DMS153 treated with DMSO at 0.1 percent for 48 hours (cell line): ENCODE data around the gene MAGI2.
"Not testable (repeated sequence)": the region's sequence is repeated elsewhere in the genome, so short reads cannot be mapped to it uniquely, and the experiment has no call there.

ENCODE experiments used
- DNase-seq: peaks from one replicate; lab custom pipeline; 2025; ENCODE audit not compliant: unreplicated experiment; lab: John Stamatoyannopoulos, UW

MAGI2 gene

DNA sequence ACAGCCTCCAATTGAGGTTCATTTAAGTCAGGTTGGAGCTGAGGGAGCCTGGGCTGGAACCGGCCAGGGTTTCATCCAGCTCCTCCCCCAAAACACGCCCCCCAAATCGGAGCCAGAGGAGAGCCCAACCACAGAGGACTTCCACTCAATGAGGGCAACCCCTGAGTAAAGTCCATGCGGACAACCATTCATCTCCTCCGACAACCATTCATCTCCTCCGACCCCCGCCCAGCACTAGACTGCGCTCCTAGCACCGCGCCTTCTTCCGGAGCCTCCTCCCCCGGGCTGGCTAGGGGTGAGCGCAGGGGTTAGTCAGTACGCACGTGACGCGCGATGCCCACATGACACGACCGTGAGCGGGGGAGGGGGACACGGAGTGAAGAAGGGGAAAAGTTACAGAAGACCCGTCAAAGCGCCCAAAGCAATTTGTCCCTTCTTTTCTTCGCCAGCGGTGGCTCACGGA lies 1.4 kb downstream of the MAGI2 start:
- peak; percentile 11 for DNase-seq

DNA sequence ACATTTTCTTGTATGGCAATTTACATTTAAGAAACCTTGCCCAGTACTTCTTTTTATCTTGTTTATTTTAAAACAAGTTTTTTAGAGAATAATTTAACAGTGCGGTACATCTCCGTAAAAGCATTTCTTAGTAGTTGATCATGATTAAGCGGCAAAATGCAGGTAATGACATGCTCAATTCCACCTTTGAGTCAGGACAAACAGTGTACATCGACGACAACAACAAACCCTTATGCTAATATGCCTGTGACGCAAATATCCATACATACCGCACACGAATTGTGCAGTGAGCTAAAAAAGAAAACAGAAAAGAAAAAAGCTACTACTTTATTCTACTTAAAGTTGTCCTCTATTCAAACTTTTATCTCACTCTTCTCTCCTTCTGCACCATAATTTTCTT lies 1.9 kb downstream of the MAGI2 start:
- no peak for DNase-seq

DNA sequence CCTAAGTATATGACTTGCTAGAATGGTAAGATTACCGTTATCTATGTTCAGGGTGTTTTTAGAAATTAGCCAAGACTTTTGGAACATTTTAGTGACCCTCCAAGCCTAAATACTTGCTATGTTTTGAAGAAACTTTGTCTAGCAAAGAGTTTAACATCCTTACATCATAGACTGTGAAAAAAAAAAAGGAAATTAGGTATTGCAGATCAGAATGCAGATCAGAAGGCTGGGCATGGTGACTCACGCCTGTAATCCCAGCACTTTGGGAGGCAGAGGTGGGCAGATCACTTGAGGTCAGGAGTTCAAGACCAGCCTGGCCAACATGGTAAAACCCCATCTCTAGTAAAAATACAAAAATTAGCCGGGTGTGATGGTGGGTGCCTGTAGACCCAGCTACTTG lies 10.7 kb downstream of the MAGI2 start:
- not testable (repeated sequence) for DNase-seq

DNA sequence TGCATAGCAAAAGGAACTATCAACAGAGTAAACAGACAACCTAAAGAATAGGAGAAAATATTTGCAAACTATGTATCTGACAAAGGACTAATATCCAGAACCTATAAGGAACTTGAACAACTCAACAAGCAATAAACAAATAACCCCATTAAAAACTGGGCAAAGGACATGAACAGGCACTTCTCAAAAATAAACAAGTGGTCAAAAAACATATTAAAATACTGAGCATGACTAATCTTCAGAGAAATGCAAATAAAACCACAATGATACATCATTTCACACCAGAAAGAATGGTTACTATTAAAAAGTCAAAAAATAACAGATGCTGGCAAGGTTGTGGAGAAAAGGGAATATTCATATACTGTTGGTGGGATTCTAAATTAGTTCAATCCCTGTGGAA lies 17.1 kb downstream of the MAGI2 start:
- no peak for DNase-seq

DNA sequence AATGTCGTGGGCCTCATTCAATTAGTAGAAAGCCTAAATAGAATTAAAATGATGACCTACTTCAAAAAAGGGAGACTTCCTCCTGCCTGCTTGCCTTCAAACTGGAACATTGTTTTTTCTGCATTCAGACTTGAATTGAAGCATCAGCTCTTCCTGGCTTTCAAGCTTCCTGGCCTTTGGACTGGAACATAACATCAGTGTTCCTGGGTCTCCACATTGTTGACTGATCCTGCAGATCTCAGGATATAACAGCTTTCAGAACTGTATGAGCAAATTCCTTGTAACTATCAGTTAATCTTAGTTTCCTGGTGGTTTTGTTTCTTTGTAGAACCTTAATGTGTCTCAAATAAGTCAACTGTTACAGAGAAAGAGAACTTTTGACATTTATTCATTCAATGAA lies 18.6 kb downstream of the MAGI2 start:
- DNase-seq: no peak

DNA sequence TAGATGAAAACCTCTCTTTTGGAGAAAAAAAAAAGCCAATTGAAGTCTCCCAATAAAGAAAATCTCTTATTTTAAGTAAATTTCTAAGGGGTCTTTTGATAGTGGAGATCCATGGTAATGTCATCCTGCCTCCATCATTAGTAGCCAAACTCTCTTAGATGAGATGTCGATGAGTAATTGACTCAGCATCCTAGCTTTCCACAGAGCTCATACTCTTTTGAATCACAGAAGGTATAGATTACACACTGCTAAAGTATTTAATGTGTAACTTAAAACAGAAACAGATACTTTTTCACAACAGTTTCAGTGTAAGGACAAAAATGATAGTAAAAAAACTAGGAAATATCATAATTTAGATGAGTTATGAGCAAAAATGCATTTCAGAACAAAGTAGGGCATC lies 19.4 kb downstream of the MAGI2 start:
- no peak for DNase-seq

DNA sequence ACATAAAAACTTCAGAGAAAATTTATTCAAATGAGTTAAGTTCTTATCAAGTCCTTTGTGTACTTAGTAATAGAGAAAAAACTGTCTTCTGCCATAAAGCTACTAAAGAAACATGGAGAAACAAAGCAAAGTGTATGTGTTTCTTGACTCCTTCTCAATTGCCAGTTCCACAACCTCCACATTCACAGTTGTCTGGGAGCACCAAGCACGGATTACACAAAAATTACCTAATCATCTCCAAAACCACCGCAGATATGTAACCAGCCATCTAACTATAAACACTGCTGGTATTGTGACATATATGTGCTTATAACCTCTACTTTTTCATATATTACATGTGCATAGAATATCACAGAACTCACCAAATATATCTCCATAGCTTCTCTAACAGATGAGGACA lies 23.1 kb downstream of the MAGI2 start:
- DNase-seq: no peak

DNA sequence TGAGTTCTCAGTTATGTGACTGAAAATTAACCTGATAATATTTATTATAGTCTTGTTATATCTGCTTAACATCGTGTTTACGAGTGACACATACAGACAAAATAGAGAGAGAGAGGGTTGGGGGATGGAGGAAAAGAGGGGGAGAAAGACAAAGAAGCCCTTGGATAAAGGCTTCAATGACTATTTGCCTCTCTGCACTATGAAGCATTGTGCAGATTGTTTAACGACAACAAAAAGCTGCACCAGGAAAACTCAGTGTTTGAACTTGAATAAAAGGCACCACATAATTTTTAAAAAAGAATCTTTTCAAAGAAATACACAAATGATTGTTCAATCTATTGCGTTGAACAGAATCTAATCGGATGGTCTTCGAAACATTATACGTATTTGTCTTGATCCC lies 27.8 kb downstream of the MAGI2 start:
- DNase-seq: no peak

DNA sequence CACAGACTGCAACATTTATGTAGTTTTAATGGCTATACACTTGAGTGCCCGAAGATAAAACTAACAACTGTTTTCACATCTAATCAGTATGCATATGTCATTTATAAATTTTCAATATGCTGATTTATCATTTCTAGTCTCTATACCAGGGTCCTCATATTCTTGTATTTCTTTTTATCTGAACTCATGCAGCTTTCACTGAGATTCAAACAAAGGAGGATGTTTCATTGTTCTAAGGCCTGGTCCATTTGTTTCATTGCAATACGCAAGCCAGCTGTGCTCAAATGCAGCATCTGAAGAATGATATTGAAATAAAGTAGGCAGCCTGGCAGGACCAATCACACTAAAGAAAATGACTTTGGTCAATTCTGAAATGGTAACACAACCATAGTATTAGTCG lies 31.7 kb downstream of the MAGI2 start:
- no peak for DNase-seq

DNA sequence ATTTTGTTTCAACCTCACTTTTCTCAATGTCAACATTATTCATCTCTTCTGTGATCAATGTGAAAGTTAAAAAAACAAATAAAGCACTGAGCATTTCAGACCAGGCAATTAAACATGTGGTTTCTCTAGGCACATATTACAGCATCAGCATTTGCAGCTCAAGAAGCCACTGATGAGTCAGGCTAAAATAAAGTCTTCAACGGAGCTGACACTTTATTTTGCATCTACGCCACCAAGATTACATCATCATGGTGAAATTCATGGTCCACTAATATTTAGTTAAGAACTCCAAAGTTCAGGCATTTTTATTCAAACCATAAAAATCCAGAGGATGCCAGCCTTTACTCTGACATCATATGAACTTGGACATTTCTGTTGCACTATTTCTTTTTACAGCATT lies 33.0 kb downstream of the MAGI2 start:
- DNase-seq: no peak

DNA sequence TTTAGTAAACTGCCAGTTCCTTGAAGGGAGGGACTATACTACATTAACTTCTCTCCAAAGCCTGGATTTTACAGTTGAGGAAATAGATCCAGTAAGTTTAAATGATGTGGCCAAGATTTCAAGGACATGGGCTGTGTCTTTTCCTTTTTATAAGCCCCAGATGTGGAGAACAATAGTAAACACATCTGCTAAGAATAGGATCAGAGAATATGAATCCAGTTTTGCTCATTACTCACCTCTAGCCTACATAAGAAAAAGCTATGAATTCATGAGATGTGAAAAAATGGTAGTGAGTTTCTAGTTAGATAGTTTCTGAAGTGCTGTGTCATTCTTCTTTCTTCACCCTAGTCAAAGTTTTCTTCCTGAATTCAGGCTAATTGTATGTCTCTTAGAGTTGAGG lies 38.6 kb downstream of the MAGI2 start:
- DNase-seq: no peak

DNA sequence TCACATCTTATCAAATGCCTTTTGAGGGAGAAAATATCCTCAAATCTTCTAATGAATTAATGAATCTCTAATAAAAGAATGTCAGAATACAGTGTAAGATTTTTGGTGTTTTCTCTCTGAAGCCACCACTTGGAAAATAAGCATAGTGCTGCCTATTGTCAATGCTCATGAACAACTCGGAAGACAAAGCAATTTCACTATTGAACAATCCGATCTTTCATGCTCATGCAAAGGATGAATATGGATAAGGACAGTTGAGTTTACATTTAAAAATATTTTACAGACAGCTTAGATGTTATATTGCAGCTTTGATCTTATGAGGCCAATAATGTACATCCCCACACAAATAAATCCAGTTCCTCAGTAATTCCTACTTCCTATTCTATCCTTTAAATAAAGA lies 40.6 kb downstream of the MAGI2 start:
- no peak for DNase-seq

DNA sequence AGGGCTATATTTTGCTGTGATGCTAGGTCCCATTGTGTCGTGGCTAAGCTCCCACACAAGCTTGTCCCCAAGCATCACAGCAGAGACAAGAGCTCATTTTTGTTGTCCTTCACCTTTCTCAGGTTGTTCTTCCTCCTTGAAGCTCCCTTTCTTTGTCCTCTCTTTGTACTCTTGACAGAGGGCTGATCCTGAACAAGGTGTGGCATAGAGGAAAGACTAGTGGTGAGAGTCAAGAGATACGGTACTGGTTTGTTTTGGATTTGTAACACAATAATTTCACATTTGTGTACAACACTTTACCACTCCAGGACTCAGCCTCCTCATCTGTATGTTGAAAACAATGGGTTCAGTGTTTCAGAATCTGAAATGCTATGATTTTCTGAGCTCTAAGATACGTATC lies 41.0 kb downstream of the MAGI2 start:
- DNase-seq: no peak

DNA sequence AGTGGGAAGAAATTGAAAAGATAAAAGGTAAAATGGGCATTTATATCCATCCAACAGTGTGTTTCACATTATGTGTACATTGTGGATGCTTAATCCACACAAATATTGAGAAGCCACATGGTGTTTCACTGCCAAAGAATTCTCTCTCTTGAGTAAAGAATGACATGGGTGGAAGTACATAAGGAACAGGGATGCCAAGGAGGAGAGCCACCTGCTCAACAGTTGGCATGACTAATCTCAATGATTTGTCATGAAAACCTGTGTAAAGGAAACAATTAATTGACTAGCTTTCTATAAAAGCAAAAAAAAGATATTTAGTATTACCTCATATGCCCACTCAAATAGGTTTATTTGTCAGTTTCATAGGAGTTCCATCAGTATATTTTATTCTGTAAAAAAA lies 43.1 kb downstream of the MAGI2 start:
- DNase-seq: no peak

DNA sequence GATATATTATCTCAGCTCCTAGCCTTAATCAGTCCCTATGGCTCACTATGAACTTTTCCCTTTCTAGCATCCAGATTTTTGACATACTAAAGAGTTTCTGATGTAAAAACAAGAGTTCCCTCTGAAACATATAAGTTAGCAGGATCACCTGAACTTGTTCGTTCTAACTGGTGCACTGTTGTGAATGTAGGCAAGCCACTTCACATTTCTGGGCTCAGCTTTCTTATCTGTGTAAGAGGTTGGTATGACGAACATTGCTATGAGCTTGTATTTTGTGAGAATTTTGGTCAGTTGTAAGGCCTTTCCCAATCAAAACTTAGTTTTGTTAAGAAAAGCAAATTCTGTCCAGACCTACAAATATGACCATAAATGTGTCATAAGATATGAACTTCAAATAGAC lies 46.1 kb downstream of the MAGI2 start:
- no peak for DNase-seq

DNA sequence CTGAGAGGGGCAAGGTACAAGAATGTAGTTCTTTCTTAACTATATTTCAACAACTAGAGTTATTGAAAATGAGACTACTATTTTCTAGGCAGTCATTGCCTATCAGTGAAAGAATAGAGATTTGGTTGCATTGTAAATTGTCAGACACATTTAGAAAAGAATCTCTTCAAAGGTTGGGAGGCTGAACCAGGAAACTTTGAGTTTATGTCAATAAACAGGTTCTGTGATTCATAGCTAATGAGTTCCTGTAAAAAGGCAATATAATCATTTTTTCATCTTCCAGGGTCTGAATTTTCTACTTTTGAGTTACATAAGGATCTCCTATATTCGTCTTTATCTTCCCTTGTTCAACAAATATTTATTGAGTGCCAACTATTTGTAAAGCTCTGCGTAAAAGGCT lies 47.1 kb downstream of the MAGI2 start:
- no peak for DNase-seq

DNA sequence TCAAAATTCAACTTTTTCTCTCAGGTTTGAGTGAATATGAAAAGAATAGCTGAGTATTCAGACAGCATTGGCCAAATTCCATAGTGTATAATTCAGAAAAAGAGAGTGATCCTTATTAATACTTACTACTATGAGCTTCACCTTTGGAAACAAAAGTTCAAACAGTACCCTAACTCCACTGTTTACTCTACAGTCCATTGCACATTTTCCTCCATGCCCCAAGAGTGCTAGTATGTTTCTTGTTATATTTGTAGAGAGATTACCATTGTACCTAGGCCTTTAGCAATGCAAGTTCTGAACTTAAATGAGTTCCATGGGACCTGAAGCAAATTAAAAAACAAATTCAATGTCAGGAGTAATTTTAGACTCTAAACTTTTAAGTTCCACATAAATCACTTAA lies 48.1 kb downstream of the MAGI2 start:
- no peak for DNase-seq

DNA sequence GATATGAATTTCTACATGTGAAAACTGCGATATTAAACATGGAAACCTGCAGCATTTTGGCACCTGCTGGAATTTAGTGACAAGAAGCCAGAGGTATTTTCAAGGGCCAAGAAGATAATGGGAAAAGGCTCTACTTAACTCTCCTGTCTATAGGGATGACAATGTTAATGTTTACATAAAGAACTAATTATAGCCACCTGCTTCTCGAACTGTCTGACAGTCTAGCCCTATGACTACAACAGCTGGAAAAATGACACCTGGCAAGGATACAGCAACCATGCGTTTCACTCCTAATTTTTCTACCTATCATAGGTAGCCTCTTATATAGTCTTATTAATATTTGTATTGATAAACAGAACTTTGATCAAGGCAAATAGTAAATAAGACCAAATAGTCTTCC lies 49.6 kb downstream of the MAGI2 start:
- no peak for DNase-seq

DNA sequence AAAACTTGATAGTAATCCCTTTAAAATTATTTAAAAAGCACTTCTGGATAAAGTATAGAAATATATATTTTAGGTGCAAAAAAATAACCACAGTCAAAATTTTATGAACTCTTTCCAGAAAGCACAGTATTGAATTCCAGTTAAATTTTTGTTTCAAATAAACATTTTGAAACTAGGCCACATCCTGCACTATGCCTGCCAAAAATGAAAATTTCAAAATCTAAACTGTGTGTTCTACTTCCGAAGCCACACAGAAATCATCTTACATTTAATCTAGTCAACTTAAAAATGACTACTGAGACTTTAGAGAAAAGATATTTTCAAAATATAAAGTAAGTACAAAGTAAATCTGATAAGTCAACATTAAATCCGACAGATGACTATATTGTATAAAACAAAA lies 50.0 kb downstream of the MAGI2 start:
- no peak for DNase-seq

DNA sequence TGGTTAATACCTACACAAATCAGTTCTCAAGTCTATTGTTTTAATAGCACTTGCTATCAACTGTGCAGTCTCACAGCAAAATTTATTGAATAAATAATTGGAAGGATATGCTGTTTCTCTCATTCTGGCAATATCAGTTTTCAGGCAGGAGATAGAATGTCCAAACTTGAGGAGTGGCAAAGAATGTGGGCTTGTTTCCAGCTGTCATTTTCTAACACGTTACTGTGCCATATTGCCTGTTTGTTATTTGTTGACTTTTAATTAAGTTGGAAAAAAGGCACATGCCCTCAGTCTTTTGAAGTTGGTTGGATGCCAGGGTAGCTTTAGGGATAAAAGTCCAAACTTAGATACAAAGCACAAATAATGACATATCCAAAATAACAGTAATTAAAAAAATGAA lies 52.2 kb downstream of the MAGI2 start:
- DNase-seq: no peak

DNA sequence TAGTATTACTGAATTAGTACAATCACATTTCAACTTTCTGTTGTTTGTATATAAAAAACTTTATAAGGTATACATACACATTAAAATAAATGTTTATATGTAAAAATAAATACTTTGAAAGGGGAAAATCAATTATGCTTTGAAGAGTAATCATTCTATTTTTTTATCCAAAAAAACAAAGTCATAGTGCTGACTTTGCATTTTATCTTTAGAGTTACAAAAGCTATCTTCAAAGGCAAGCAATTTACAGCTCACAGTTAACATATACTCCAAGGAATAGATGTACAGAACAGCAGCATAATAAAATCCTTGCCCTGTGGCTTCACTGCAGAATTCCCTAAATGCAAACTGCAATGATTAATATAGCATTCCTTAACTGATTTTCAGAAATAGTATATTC lies 53.2 kb downstream of the MAGI2 start:
- no peak for DNase-seq

DNA sequence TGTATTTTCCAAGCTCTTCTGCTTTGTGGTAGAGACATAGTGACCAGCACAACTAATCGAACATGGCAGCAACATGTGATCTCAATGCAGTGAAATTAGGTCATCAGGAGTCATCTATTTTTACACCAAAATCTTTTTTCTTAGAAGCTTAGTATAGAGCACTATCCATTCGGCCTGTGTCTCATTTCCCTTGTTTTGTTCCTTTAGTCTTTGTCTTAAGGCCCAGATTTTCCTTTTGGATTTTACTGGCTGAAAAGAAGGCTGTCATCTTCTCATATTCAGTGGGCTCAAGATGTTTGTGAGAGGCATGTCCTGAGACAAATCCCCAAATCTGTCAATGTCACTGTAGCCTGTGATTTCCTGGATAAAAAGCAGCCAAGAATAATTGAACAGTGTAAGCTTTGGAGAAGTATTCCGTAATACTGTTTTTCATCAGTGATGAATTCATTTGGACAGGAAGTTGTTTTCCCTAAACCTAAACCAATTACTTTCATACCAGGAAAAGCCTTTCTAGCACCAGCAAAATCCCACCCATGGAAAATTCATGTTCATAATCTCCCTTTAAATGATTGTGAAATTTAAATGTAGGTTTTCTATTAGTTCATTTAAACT lies 55.2 kb downstream of the MAGI2 start:
- DNase-seq: no peak

DNA sequence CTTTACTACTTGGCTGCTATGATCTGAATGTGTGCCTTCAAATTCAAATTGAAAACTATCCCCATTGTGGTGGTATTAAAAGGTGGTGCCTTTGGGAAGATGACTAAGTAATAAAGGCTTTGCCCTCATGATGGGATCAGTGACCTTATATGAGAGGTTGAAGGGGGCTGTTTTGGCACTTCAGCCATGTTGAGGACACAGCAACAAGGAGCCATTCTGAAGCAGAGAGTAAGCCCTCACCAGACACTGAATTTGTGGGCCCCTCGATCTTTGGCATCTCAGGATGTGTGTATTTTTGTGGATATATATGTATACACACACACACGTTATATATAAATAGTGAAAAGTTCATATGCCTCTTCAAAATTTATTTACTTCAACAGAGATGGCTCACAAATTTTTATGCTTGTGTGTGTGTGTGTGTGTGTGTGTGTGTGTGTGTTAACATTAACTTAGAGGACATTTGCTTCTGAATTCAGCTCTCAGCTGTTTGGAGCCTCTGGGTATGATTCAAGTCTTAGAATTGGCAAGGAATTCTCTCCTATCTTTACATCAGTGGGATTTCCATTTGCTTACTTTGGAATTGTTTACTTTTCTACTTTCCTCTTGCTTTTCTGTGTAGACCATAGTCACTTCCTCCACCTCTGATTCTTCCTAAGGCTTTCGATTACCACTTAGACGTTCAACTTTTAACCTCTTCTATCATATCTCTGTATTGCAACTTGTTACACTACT lies 66.6 kb downstream of the MAGI2 start:
- no peak for DNase-seq
